Erythroblast (primary cell): ENCODE data around the gene ITSN1.

Experiments used
- GATA1 ChIP-seq: IDR thresholded peaks from 2 replicates; pipeline ENCODE4 v1.6.1; 2011; ENCODE audit warnings: low read depth, mild to moderate bottlenecking, control low read depth, low read length, moderate library complexity
- POLR2A ChIP-seq: IDR thresholded peaks from 2 replicates; pipeline ENCODE4 v1.6.1; 2011; ENCODE audit warnings: mild to moderate bottlenecking, low read length

DNA sequence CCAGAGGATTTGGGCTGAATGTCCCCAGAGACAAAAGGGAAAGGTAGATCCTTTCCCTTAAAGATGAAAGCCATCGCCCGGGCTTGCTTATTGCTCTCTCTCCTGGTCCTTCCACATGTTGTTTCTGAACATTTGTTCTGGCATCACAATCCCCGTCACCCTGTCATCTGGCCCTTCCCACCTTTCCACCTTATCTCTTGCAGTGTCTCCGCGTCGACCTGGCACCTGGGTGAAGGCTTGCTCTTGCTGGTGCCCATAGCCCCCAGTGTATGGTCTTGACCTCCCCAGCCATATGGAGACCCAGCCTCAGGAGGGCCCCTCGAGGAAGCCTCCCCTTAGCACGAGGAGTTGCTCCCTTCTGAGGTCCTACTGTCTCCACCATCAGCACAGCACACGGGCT is 208.7 kb downstream of the ITSN1 start:
- no peak for TF ChIP-seq POLR2A
- no peak for TF ChIP-seq GATA1
